Activated CD8-positive, alpha-beta memory T cell treated with anti-CD3 and anti-CD28 coated beads, Interleukin-2, amount 50 U/mL, for 4 hours (primary cell): ENCODE results near the gene CXXC1.
"Not testable (repeated sequence)": the region's sequence is repeated elsewhere in the genome, so short reads cannot be mapped to it uniquely, and the experiment has no call there.

Experiments
- DNase-seq: peaks from one replicate; pipeline ENCODE4 v3.0.0-alpha.2; 2020

The CXXC1 gene

DNA sequence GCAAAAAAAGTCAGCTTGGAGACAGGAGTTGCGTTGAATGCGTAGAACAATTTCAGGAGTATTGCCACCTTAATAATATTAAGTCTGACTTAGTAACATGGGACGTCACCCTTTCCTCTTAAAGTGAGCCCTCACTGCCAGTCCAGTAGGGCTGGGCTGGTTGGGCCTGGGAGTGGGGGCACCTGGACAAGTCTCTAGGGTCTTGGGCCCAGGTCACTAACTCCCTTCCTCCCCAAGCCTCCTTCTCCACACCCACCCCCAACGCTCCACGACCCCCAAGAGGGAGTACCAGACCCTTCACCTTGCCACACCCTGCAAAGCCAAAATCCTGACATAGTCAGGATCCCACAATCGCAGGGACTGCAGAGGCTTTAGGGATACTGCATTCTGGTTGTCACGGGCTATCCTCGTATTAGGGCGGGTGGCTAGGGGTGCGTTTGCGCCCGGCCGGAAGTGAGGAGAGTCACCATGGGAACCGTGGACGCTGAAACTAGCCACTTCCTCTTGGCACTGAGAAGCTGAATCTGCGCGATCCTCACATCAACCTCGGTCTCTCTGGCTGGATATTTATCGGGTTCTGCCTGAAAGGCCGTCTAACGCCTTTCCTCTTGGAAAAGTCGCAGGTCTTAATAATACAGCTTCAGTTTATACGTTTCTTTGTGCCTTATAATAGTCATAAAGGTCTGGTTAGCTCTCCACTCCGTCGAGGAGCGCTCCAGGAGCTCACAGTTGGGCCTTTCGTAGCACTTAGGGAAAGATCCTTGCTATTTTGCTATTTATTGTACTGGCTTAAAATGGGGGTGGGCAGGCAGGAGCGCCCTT, 10.3 kb upstream of the CXXC1 start:
- peak; percentile 59 for DNase-seq

DNA sequence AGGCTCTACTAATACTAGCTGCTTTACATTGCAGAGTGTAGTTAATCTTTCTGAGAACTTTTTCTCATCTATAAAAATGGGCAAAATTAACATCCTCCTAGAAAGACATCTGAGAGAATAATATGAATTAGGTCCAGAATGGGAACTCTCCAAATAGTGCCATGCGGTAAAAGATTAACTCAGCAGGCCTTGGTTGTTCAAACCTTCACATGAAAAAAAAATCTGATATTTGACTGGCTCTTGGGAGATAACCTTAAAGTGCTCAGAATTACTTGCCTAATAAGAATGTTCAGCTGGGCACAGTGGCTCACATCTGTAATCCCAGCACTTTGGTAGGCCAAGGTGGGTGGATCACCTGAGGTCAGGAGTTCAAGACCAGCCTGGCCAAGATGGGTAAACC, 5.5 kb upstream of the CXXC1 start:
- no peak for DNase-seq

DNA sequence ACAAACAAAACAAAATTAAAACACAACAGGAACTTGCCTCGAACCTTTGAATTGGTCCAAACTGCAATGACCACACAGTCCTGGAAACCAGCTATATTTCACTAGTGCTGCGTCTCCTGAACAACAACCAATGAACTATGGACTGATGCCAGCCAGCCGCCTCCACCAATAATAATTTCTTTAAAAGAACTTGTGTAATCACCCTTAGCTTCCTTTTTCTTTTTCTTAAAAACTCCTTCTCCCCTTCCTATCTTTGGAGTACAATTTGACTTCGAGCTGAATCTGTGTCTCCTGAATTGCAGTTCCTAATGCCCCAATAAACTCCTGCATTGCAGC, 1.6 kb upstream of the CXXC1 start:
- no peak for DNase-seq

DNA sequence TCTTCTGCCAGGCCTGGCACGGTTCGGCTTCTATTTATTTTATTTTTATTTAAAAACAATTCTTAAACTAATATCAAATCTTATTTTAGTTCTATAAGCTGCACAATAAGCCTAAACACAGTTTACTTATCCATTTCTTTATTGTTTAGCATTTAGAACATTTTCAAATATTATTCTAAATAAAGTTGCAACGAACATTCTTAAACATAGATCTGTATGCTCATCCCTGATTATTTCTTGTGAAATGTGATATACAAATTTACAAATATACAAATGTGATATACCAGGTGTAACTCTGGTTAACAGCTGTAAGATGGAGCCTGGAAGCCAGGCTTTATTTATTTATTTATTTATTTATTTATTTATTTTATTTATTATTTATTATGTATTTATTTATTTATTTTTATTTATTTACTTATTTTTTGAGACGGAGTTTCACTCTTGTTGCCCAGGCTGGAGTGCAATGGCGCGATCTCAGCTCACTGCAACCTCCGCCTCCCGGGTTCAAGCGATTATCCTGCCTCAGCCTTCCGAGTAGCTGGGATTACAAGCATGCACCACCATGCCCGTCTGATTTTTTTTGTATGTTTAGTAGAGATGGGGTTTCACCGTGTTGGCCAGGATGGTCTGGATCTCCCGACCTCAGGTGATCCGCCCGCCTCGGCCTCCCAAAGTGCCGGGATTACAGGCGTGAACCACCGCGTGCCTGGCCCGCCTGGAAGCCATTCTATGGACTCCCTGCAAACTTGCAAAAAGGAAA, 1.0 kb upstream of the CXXC1 start:
- DNase-seq = not testable (repeated sequence)

DNA sequence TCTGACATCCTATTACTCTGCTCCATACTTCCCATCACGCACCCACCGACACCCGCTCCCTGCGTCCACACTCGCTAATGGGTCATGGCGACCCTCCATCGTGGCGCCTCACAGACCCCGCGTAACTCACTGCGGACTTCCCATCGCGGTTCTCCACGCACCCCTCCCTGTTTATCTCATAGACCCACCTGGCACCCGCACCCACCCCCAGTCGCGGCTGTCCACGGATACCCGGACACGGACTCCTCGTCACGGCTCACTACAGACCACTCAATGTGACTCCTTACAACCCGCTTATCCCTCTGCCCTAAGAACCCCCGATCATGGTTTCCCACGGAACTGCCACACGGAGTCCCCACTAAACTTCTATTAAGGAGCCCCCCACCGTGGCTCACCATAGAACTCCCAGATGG, 458 bp downstream of the CXXC1 start:
- DNase-seq = peak; percentile 30

- DNase-seq = no peak
These were observed 983 bp downstream of the CXXC1 start for GRCh38 chr18:50286391-50287027.

- DNase-seq = no peak
These were observed 1.7 kb downstream of the CXXC1 start for GRCh38 chr18:50285631-50286321.

DNA sequence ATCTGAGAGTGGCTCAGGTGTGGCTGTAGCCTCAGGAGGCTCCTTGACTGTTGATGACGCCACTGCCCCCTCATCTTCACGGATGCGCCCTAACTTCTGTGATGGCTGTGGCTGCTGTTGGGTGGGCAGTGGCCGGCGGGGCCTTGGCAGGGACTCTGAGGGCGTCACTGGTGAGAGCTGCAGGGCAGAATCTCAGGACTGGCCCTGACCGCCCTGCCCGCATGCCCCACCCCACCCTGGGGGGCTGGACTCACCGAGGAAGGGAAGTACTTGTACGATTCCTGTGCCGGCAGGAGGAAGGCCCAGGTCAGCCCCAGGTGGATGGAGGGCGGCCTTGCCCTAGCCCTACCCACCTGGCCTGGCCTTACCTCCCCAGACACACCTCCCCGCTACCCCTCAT, 2.4 kb downstream of the CXXC1 start:
- no peak for DNase-seq

DNA sequence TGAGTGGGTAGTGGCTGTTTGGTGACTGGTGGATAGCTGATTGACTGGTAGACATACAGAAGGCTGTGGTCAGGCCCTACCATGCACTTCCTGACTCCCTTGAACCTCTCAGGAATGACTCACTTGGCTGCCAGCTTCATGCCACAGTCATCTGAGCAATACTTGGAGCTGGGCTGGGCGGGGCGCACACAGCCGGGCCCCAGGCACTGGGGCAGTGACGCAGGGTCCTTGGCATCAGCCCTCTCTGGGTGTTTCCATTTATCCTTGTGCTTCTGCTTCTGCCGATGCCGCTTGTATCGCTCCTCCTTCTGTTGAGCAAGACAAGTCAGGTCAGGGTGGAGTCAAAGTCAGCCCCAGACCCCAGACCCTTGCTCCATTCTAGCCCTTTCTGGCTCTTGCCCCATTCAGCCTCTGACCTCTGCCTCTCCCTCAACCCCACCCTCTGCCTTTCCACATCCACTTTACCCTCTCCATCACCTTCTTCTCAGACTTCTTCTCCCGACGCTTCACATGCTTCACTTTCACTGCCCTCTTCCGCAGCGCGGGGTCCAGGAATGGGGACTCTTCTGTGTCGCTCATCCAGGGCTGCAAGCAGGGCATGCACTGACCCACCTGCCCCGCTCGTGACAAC, 3.1 kb downstream of the CXXC1 start:
- no peak for DNase-seq

GRCh38 chr18:50283469-50284209, 3.9 kb downstream of the CXXC1 start:
- DNase-seq = no peak

DNA sequence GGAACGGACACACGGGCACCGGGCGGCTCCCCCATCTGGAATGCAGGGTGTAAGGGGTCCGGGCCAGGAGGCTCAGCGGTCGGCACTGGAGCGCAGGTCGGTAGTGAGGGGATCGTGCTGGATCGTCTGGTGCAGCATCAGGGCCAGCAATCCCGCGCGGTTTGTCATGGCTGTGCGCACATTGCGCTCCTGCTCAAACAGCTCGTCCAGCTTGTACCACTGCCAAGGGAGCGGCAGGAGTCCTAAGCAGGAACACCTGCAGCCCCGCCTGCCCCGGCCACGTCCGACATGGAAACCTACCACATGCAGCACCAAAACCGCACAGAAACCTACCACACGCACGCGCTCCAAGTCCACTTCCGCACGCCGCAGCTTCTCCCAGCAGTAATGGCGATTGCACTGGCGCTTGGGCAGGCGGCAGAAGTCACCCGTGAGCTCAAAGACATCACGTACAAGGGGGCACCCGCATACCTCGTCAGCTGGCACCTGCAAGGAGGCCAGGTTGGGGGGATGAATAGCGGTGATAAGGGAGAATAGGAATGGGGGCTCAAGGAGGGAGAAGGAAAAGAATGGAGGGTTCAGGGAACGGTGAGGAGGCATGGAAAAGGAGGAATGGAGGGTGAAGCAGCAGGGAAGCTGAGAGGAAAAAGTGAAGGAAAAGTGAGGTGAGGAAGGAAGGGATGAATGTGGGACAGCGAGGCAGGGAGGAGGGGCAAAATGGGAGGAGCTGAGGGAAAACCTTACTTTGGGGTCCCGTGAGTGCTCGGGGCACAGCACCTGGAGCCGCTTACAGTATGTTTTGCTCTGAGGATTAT, 4.8 kb downstream of the CXXC1 start:
- no peak for DNase-seq

GRCh38 chr18:50281972-50282520, 5.4 kb downstream of the CXXC1 start:
- no peak for DNase-seq

DNA sequence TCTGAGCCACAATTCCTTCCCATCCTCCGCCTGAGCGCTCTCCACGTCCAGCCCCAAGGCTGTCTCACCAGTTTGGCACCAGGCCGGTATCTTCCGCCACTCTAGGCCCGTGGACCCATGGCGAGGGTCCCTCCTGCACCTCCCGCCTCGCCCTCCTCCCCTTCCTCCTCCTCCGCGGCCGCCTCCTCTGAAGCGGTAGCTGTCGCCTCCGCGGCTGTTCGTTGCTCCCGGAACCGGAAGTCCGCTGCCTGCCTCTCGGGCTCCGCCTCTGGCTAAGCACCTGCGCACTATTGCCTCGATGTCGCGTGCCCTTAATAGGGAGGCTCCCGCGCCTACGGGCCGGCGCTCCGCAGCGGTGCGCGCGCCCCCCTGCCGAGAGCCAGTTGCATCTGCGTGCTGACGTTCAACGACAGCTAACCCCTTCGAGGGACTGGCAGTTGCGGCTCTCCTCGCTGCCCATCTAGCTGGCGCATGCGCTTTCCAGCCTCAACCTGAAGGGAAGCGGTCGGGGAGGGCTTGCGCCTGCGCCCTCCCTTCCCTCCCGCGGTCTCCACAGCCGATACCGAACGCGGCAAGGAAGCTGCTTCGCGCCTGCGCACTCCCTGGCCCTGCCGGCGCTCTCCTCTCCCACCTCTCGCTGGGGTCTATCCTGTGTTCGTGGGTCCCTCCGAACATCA, 6.1 kb downstream of the CXXC1 start, which contains the start of gene MBD1:
TSS of gene MBD1 (minus strand) at position 229 of the 677 bp plus-strand sequence. CDS start 1,531 bp downstream, outside the sequence.
- DNase-seq = peak; percentile 95

- no peak for DNase-seq
These were observed 6.7 kb downstream of the CXXC1 start for GRCh38 chr18:50280707-50281294.

GRCh38 chr18:50279752-50280151, 7.7 kb downstream of the CXXC1 start:
- DNase-seq = no peak

GRCh38 chr18:50277942-50278341, 9.6 kb downstream of the CXXC1 start:
- DNase-seq = no peak

DNA sequence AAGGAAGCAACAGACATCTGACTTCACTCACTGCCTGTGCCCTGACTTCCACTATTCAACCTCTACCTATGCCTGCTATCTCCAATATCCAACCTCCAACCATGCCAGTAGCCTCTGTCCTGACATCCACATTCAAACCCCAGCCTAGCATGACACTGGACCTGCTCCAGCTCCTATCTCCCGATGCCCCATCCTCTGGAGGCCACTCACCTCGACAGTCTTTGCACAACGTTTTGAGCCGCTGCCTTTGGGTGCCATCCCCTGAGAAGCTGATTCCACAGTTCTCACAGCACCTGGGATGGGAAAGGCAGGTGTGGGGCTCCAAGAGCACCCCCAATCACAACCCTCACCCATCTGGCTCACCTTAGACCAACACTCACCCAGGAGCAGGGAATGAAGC, 11.0 kb downstream of the CXXC1 start:
- no peak for DNase-seq

DNA sequence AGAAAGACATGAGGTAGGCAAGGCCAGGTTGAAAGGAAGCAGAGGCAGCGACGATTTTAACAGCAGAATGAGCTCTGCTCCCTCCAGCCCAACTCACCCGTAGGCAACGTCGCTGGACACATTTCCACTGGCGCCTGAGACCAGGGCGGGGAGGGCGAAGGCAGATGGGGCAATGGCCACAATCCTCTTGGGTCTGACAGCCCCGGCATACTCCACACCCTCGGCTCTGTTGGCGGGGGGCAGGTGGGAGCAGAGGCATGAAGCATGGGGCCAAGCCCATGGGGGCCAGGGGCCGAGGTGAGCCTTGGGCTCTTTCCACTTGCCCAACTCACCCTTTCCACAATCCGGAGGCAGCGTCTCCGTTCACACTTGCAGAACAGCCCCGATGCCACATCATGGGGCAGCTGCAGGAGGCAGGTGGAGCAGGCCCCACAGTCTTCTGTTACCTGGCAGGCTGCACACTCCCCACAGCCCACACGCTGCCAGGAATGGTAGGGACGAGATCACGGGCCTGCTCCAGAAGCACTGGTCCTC, 11.9 kb downstream of the CXXC1 start:
- DNase-seq = no peak

DNA sequence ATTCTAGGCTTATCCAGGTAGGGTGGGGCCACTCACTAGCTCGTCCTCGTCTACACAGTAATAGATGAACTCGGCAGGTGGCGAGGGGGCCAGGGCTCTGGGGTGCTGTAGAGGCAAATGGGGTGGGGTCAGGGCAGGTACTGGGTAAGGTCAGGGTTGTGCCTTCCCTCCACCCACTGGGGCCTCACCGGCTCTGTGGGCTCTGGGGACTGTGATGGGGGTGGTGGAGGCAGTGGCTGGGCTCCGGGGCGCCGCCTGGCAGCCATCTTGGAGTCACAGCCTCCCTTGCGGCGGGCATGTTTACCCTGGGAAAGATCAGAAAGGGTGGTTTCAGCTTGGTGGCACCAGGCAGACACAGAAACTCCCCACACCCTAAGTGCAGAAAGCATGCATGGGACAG, 12.6 kb downstream of the CXXC1 start:
- DNase-seq = no peak
